Fibroblast of mammary gland (primary cell): ENCODE measurements around the gene SRCAP.

Experiments
- DNase-seq: peaks from one replicate; pipeline ENCODE4 v3.0.0-alpha.2; 2010; ENCODE audit warnings: low read depth
- H3K4me3 ChIP-seq: 2 replicates; pipeline ENCODE4 v1.5.1; 2011; ENCODE audit warnings: low read depth, mild to moderate bottlenecking, low read length, moderate library complexity; ENCODE audit not compliant: control insufficient read depth
- TF ChIP-seq, protein P1 (sequence below): conservative IDR thresholded peaks from 2 replicates; pipeline ENCODE4 v1.5.1; 2011; ENCODE audit warnings: low read depth, low read length, inconsistent platforms; ENCODE audit not compliant: control insufficient read depth, insufficient read depth

Gene SRCAP

DNA sequence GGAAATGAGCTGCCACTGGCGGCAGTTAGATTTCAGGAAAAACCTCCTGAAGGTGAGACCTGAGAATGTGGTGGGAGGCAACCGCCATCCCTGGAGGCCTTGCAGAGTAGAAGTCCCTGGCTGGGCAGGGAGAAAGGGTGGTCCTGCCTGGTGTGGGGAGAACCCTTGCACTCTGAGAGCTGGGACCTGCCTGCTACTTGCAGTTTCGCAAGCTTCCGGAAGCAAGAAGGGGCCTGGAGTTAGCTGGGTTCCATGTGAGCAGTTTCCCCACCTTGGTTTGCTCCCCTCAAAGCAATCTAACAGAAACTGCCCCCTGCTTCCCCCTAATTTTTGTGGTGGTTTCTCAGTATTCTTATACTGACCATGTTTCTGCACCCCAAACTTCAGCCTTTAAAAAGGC, 81.6 kb downstream of the SRCAP start:
- TF ChIP-seq, protein P1, sequence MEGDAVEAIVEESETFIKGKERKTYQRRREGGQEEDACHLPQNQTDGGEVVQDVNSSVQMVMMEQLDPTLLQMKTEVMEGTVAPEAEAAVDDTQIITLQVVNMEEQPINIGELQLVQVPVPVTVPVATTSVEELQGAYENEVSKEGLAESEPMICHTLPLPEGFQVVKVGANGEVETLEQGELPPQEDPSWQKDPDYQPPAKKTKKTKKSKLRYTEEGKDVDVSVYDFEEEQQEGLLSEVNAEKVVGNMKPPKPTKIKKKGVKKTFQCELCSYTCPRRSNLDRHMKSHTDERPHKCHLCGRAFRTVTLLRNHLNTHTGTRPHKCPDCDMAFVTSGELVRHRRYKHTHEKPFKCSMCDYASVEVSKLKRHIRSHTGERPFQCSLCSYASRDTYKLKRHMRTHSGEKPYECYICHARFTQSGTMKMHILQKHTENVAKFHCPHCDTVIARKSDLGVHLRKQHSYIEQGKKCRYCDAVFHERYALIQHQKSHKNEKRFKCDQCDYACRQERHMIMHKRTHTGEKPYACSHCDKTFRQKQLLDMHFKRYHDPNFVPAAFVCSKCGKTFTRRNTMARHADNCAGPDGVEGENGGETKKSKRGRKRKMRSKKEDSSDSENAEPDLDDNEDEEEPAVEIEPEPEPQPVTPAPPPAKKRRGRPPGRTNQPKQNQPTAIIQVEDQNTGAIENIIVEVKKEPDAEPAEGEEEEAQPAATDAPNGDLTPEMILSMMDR, result no peak
- no peak overlapping the region for H3K4me3 ChIP-seq
- no peak for DNase-seq

DNA sequence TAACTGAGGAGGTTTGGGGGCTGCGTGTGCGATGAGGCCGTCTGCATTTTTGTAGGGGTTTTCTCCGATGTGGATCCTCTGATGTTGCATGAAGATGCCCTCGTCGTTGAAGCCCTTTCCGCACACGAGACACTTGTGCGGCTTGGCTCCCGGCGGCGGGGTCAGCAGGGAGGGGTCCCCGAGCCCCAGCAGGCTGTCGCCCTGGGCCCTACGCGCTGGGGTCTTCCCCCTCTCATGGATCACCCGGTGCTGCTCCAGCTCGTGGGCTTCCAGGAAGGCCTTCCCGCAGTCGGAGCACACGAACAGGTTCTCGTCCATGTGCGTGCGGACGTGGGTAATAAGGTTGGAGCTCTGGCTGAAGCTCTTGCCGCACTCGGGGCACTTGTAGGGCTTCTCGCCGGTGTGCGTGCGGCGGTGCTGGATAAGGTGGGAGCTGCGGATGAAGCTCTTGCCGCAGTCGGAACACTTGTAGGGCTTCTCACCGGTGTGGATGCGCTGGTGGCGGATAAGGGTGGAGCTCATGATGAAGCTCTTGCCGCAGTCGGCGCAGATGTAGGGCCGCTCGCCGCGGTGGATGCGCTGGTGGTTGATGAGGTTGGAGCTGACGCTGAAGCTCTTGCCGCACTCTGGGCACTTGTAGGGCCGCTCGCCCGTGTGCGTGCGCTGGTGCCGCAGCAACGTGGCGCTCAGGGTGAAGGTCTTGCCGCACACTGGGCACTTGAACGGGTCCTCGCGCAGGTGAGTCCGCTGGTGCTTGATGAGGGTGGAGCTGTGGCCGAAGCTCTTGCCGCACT, 83.7 kb downstream of the SRCAP start:
- no peak for DNase-seq
- TF ChIP-seq, protein P1, result no peak

DNA sequence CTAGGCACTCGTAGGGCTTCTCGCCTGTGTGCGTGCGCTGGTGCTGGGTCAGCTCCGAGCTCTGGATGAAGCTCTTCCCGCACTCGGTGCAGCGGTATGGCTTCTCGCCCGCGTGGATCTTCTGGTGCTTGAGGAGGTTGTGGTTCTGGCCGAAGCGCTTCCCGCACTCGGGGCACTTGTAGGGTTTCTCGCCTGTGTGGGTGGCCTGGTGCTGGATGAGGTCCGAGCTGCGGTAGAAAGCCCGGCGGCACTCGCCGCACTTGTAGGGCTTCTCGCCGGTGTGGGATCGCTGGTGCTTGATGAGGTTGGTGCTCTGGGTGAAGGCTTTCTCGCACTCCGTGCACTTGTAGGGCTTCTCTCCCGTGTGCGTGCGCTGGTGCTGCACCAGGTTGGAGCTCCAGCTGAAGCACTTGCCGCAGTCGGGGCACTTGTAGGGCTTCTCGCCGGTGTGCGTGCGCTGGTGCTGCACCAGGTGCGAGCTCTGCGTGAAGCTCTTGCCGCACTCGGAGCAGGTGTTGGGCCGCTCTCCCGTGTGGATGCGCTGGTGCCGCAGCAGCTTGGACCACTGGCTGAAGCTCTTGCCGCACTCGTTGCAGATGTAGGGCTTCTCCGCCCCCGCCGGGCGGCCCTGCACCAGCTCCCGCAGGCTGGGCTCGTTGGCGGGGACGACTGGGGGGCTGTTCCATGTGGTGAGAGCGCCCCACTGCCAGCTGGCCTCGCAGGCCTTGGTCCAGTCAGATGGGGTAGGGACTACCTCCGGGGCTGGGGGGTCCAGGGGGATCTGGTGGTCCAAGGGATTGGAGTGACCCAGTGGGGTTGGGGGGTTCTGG, 84.5 kb downstream of the SRCAP start:
- DNase-seq, result no peak
- TF ChIP-seq, protein P1, result no peak
- no peak overlapping the region for H3K4me3 ChIP-seq

More for the DNA sequence above, 83.7 kb downstream of the SRCAP start:
- no peak overlapping the region for H3K4me3 ChIP-seq

DNA sequence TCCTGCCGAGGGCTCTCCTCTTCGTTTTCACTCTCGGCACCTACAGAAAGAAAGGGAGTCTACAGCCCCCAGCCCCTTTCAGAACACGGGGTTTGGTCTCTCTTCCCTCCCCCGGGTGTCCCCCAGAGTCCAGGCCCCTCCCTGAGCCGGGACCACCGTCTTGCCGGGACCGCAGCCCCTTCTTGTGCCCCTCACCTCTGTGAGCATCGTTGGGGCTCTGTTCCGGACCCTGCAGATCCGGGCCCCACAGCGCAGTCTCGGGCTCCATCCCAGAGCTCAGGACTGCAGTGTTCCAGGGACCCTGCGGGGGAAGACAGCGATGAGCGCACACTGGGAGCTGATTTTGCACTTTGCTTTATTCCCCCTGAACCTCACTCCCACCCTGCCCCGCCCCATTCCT, 85.2 kb downstream of the SRCAP start:
- DNase-seq, result no peak
- H3K4me3 ChIP-seq, result no peak overlapping the region
- TF ChIP-seq, protein P1, result no peak

DNA sequence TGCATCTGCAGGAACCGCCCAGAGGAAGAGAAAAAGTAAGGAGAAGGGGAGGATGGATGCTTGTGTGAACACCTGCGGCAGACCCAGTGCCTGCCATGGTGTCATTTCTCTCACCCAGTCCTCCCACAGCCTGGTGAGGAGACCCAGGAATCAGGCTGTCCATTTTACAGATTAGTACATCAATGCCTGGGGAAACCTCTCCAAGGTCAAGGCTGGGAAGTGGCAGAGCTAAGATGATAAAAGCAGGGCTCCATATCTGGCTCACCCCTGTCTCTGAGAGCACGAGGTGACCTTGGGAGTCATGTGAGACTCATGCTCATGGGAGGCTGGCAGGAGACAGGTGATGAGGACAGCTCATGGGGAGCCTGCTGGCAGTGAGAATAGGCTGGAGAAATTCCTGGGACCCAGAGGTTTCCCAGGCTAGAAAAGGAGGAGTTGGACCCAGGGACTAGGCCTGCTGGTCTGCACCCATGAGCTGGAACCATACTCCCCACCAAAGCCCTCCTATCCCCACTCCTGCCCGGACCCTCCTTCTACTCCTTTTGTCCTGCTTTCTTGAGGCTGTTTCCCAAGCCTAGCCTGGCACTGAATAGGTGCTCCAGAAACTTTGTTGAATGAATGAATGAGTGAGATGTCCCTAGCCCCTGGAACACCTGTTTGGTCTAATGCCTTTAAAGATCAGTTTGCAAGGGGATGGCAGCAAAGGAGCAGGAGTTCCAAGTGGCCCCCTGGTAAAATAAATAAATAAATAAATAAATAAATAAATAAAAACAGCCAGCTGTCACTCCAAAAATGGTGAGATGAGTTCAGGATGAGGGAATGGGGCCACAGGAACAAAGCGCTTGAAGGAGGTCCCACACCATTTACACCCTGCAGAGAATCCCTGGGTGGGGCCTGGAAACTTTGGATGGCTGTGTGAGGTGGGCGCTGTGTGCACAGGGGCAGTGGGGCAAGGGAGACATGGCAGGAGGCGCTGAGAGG, 86.4 kb downstream of the SRCAP start:
- TF ChIP-seq, protein P1, result no peak
- no peak for DNase-seq
- H3K4me3 ChIP-seq, result peak overlapping the region; percentile 94
